ENCODE measurements around the gene SEPTIN8.

The SEPTIN8 gene

GRCh38 chr5:132748522-132749000, 28.5 kb downstream of the SEPTIN8 start:
- no peak for DNase-seq (ENCODE audit: low spot score)

GRCh38 chr5:132747616-132748440, 29.2 kb downstream of the SEPTIN8 start:
- peak; percentile 27 for DNase-seq (ENCODE audit: low spot score)

- DNase-seq (ENCODE audit: low spot score), result peak; percentile 44
Observed at GRCh38 chr5:132746954-132747615, 30.0 kb downstream of the SEPTIN8 start, which contains the start of gene CCNI2. CCNI2 (plus strand) TSS chr5:132747426; CDS start chr5:132747496, 70 bp downstream.

- DNase-seq (ENCODE audit: low spot score), result no peak
Observed at GRCh38 chr5:132746592-132746953, 30.5 kb downstream of the SEPTIN8 start.

- no peak for DNase-seq (ENCODE audit: low spot score)
Observed at GRCh38 chr5:132744659-132745058, 32.4 kb downstream of the SEPTIN8 start.

- DNase-seq (ENCODE audit: low spot score), result no peak
Observed at GRCh38 chr5:132742626-132743025, 34.4 kb downstream of the SEPTIN8 start.

GRCh38 chr5:132742158-132742557, 34.9 kb downstream of the SEPTIN8 start:
- no peak for DNase-seq (ENCODE audit: low spot score)

- DNase-seq (ENCODE audit: low spot score), result no peak
Observed at GRCh38 chr5:132739232-132739631, 37.8 kb downstream of the SEPTIN8 start.

- DNase-seq (ENCODE audit: low spot score), result no peak
Observed at GRCh38 chr5:132737982-132738681, 38.9 kb downstream of the SEPTIN8 start.

GRCh38 chr5:132736853-132737833, 39.9 kb downstream of the SEPTIN8 start, which contains the start of gene KIF3A:
KIF3A (minus strand) TSS chr5:132737546; CDS start chr5:132737419, 127 bp downstream.
- DNase-seq (ENCODE audit: low spot score), result peak; percentile 99

GRCh38 chr5:132734687-132735086, 42.4 kb downstream of the SEPTIN8 start:
- no peak for DNase-seq (ENCODE audit: low spot score)

GRCh38 chr5:132733499-132734148, 43.4 kb downstream of the SEPTIN8 start:
- no peak for DNase-seq (ENCODE audit: low spot score)

- DNase-seq (ENCODE audit: low spot score), result no peak
Observed at GRCh38 chr5:132729896-132730295, 47.1 kb downstream of the SEPTIN8 start.

- no peak for DNase-seq (ENCODE audit: low spot score)
Observed at GRCh38 chr5:132725745-132726144, 51.3 kb downstream of the SEPTIN8 start.

GRCh38 chr5:132718544-132719312, 58.3 kb downstream of the SEPTIN8 start:
- no peak for DNase-seq (ENCODE audit: low spot score)

GRCh38 chr5:132714456-132715307, 62.4 kb downstream of the SEPTIN8 start:
- DNase-seq (ENCODE audit: low spot score), result peak; percentile 79

- DNase-seq (ENCODE audit: low spot score), result no peak
Observed at GRCh38 chr5:132708645-132709044, 68.4 kb downstream of the SEPTIN8 start.

- no peak for DNase-seq (ENCODE audit: low spot score)
Observed at GRCh38 chr5:132704875-132705274, 72.2 kb downstream of the SEPTIN8 start.
